A549 treated with CORT108297 at 1 μM for 4 hours (cell line): ENCODE results near the gene ACO1. TPM values are rescaled to one million over a fixed set of nuclear protein-coding genes. Genes with fewer than 3 reads are reported as not detected.

Experiments used
- total RNA-seq: library from RNA; stranded (reverse); fragments of 200-300 nt; extraction: Qiagen RNA extraction; gene quantifications from 5 replicates; pipeline ENCODE4 v1.2.3, GENCODE V29; 2022

ACO1 gene
- 28.9 to 31.5 TPM (median 29.4 TPM) in 5 replicates for total RNA-seq

GRCh38 chr9:32384364-32385151 lies at the start of gene ACO1:
Gene ACO1, plus strand, starts transcription at chr9:32384643. Its CDS starts 20,864 bp downstream, at chr9:32405507.

Other genes with a start within 250 kb of the ACO1 start
- gene RIGI, start 141.6 kb downstream of the ACO1 start, total RNA-seq: 3.0 to 5.3 TPM (median 3.7 TPM) in 5 replicates
- gene SMIM27, start 167.7 kb downstream of the ACO1 start, total RNA-seq: 10.6 to 16.9 TPM (median 13.9 TPM) in 5 replicates
- 10.9 to 17.4 TPM (median 12.3 TPM) in 5 replicates for gene TOPORS, start 167.9 kb downstream of the ACO1 start, total RNA-seq
- gene NDUFB6, start 188.5 kb downstream of the ACO1 start, total RNA-seq: 106 to 125 TPM (median 110 TPM) in 5 replicates